Measurements from ENCODE around the gene TSSK2.

TSSK2 gene

GRCh38 chr22:19136915-19137314, 5.8 kb downstream of the TSSK2 start:
- no peak overlapping the region for H3K4me3 ChIP-seq (ENCODE audit: low read depth, low read length)
- no peak for TF ChIP-seq CTCF (IDR thresholded peaks at IDR 0.05; ENCODE audit: borderline replicate concordance, insufficient read depth, low read depth, low read length)

GRCh38 chr22:19137384-19138216, 6.5 kb downstream of the TSSK2 start:
- TF ChIP-seq CTCF (IDR thresholded peaks at IDR 0.05; ENCODE audit: borderline replicate concordance, insufficient read depth, low read depth, low read length) = no peak
- no peak overlapping the region for H3K4me3 ChIP-seq (ENCODE audit: low read depth, low read length)

- TF ChIP-seq CTCF (IDR thresholded peaks at IDR 0.05; ENCODE audit: borderline replicate concordance, insufficient read depth, low read depth, low read length) = no peak
Observed at GRCh38 chr22:19138217-19139000, 7.3 kb downstream of the TSSK2 start.

GRCh38 chr22:19139001-19139356, 7.9 kb downstream of the TSSK2 start:
- TF ChIP-seq CTCF (IDR thresholded peaks at IDR 0.05; ENCODE audit: borderline replicate concordance, insufficient read depth, low read depth, low read length) = no peak
- no peak overlapping the region for H3K4me3 ChIP-seq (ENCODE audit: low read depth, low read length)

More at GRCh38 chr22:19138217-19139000, 7.3 kb downstream of the TSSK2 start:
- no peak overlapping the region for H3K4me3 ChIP-seq (ENCODE audit: low read depth, low read length)

- H3K4me3 ChIP-seq (ENCODE audit: low read depth, low read length) = no peak overlapping the region
- TF ChIP-seq CTCF (IDR thresholded peaks at IDR 0.05; ENCODE audit: borderline replicate concordance, insufficient read depth, low read depth, low read length) = no peak
Observed at GRCh38 chr22:19139974-19140373, 8.9 kb downstream of the TSSK2 start.

- no peak for TF ChIP-seq CTCF (IDR thresholded peaks at IDR 0.05; ENCODE audit: borderline replicate concordance, insufficient read depth, low read depth, low read length)
- no peak overlapping the region for H3K4me3 ChIP-seq (ENCODE audit: low read depth, low read length)
Observed at GRCh38 chr22:19142394-19142793, 11.3 kb downstream of the TSSK2 start.

All from GM12875 (cell line).